Inflammatory macrophage treated with lipopolysaccharide for 4 hours (primary cell): ENCODE data around the gene NBAS.

Experiments
- DNase-seq: peaks from one replicate; pipeline ENCODE4 v3.0.0-alpha.2; 2020

Gene NBAS

DNA sequence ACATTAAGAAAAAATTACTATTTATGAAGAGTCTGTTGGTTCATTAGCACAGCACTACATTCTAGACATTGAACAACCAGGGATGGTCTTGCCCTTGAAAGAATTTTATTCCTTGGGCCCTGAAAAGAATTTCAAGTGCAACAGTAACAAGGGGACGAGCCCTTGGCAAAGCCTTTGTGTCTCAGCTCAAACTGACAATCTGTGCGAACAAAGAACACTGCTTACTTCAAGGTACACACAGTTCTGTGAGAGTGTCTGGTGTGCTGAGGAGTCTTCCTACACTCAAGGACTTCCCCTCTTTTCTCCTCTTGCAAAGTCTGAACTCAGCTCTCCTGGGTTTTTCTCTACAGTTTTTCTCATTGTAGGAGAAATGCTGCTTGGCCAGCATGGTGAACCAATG is 373.4 kb downstream of the NBAS start:
- DNase-seq, result no peak

DNA sequence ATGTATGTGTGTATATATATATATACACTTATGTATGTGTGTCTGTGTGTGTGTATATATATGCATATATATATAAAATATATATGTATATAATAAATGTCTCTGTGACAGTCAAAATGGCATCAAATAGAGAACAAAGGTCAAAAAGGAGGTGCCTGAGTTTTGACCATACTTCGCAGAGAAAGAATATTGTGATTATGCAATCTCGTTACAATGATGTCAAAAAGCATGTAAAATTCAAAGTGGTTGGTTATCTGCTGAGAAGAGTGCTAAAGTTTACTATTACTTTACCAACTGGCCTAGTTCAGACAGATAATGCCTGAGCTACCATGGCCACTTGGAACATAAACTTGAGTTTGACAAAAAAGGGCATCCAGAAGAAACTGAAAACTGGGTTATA is 375.0 kb downstream of the NBAS start:
- no peak for DNase-seq

DNA sequence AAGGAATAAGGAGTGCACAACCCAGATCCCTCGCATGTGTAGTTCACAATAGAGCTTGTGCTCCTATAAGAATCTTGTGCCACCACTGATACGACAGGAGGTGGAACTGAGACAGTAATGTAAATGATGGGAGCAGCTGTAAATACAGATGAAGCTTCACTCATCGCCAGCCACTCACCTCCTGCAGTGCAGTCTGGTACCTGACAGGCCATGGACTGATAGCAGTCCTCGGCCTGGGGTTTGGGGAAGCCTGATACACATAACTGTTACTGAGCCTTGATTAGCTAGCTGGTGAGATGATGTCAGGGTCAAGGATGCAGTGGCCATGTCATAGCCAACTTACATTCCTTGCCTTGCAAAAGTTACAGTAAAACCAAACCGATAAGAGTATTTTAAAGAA is 376.6 kb downstream of the NBAS start:
- no peak for DNase-seq

DNA sequence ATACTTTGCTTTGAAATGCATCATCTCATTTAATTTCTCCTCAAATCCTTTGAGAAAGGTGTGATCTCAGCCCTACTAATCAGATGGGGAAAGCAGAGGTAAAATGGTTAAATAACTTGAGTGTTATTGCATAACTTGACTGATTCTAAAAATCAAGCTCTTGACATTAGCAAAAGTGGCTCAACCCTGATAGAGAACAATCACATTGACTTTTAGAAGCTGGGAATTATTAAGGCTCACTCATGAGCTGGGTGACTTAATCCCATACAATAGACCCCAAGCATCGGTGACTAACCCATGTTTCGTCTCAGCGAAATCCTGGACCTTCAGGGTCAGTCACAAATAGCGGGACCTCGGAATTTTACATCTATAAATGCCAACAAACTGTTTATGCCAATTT is 378.9 kb downstream of the NBAS start:
- DNase-seq, result no peak

DNA sequence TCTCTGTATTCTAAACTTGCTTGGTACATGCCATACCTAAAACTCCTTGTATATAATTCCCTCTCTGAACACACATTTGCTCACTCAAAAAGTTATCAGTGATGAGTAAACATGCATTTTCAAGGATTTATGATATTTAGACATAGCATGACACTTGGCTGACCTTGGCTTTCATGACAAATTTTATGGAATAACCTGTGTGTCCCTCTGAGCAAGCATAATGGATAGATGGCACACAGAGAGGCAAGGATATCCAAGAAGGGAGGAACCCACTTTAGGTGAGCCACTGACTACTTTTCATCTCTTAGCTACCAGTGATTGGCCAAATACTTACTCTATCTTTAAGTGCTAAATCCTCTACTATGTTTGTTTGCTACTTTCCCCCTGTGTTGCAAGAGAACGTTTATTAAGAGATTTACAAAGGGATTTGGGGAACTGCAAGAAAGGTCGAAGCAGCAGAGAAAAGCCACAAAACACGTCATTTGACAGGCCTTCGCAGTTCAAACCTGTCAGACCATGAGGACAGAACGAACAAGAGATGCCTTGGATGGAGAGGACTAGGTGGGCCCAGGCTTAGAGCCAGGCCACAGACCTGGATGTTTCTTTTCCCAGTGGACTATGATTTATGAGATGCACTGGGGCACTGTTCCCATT is 379.9 kb downstream of the NBAS start:
- no peak for DNase-seq

DNA sequence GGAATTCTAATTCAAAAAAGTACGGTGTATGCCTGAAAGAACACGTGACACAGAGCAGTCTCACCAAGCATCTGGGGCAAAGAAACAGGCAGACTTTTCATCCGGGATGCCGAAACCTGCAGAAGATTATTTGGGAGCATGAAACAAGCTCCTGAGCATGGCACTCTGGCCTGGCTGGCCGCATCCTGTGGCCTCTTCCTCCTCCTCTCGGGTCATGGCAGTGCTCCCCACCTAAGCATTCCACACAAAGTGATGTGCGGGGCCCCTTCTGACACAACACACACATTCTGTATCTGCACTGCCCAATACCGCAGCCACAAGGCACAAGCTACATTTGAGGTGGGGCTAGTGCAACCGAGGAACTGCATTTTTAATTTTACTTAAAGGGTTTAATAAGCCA is 380.8 kb downstream of the NBAS start:
- DNase-seq, result no peak

DNA sequence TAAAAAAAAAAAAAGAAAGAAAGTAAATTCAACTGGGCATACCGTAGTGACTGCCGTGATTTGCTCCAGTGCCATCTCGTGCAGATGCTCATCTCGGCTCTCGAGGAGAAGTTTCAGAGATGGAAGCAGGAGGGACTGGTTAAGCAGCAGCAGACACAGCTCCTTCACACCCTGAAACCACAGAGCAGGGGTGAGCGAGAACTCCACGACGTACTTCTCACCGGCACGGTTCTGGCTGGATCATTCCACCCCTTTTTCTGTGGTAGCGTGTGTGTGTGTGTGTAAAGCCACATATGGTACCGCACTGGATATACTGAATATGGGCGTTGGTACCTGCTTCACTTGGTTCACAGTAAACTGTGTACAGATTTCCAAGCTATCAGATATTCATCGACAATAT is 382.2 kb downstream of the NBAS start:
- DNase-seq, result no peak

DNA sequence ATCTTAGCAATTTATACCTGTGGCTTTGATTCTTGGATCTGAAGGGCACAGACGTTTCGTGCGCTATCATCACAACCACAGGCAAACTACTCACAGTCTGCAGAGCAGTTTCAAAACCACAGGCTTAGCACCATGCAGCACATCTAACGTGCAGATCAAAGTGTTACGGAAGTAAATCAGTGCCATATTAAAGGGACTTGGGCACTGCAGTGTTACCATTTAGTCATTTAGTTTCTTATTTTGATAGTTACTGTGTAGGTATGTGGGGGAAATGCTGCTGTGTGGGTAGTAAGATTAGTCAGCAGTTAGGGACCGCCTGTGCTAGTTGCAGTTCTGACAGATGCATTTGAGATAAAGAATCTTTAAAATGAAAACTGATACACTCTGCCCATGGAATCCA is 384.0 kb downstream of the NBAS start:
- DNase-seq, result no peak

DNA sequence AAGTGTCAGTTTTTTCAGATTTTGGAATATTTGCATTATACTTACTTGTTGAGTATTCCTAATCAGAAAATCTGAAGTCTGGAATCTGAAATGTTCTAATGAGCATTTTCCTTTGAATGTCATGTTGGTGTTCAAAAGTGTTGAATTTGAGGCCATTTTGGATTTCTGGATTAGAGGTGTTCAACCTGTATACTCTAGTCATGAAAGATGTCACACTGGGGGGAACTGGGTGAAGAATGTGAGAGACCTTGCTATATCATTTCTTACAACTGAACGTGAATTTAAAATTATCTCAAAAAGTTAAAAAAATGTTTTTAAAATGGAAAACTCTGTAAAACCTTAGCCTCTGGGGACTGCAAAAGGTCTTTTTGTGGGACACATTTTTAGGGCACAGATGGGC is 384.5 kb downstream of the NBAS start:
- no peak for DNase-seq

DNA sequence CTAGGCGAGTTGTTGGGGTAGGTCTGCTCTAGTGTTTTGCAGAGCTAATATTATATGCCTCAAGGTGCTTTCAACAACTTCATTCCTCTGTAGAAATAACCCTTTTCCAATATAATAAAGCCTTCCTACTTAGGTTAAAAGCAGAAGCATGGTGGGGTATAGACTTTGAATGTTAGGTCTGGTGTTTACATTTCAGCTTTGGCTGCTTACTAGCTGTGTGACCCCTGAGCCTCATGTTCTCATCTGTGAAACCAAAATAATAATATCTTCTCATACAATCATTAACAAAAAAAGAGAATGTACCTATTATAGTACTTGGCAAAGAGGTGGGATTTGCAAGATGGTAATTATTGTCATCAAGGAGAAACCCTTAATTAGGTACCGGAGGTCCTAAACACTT is 386.6 kb downstream of the NBAS start:
- no peak for DNase-seq

DNA sequence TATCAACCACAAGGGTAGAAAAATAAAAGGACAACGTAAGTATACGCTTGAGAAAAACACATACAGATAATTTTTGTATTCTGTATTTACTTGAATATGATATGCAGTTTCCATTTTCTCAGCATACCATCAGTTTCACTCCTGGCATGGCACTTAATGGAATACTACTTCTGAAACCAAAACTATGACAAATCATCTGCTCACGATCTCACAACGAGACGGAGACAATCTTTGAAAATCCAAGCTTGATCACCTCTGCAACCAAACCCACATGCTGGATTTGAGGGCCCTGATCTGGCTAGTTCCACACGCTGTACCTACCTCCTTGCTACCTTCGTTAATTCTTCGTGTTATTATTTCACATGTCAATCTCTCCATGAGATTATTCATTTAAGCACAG is 387.6 kb downstream of the NBAS start:
- DNase-seq, result no peak

DNA sequence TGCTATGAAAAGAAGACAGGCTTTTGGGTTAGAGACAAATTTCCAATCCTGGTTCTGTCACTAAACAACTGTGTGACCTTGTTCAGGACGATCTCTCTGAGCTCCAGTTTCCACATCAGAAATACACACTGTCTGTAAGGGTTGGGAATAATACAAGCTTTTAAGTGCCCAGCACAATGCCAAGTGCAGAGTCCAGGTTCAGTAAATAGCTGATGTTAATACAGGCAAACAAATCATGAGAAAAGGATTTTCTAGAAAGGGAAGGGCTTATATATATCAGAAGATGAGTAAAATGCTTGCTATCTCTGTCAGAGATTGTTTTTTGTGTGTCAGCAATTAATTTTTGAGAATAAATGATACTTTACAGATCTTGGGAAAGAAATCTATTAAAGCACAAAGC is 388.3 kb downstream of the NBAS start:
- no peak for DNase-seq

DNA sequence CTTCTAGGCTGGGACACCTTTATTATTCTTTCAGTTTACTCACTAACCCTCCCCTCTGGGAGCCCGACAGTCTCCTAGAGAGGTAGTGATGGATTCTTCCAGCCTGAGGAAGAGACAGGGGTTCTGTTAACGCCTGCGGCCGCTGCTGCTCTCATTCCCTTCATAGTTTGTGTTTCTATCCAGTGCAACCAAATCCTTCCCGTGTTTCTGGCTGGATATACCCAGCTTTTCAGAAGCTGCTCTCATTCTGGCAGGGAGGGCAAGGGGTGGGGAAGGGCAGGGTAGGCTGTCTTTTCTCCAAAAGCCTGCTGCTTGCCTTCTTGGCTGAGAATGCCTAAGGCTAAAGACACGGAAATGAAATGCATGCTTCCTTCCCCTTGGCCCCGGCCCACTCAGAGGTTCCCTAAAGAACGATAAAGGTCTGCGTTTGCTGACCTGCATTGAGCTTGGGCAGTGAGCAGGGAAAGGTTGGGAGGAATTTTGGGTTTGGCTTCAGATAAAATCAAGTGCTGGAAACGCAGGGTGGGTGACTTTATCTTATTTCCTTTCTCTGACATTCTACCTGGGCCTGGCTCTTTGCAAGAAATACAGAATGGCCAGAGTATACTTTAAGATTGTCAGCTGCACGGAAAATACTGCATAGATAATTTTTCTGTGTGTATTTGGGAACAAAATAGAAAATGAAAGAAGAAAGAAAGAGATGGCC is 390.9 kb downstream of the NBAS start:
- DNase-seq, result no peak

DNA sequence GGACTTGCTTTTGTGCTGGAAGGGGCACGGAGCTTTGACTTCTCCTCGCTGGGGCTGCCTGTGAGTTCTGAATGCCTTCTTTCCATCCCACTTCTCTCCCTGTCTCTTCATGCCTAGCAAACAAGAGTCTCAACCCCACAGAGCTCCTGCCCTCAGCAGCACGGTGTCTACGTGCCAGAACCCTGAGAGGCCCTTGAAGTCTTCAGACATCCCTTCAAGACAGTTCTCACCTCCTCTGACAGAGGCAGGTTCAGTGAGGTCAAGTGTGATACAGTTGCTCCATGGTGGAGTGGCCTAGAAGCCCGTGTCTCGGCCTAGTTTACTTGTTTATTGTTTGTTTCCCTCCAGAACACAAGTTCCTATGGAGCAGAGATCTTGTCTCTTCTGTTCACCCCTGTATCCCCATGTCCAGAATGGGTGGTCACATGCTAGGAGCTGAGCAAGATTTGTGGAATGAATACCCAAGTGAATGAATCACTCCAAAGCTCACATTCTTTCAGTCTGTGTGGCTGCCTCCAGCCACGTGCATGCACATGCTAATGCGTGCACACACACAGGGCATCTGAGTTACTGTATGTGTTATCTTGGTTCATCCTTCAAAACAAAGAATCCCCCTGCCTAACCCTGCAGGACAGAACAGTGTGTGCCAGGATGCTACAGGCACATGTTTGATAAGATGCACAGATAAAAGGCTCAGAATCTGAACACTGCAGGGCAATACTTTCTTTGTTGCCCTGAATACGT is 391.6 kb downstream of the NBAS start:
- DNase-seq, result no peak

DNA sequence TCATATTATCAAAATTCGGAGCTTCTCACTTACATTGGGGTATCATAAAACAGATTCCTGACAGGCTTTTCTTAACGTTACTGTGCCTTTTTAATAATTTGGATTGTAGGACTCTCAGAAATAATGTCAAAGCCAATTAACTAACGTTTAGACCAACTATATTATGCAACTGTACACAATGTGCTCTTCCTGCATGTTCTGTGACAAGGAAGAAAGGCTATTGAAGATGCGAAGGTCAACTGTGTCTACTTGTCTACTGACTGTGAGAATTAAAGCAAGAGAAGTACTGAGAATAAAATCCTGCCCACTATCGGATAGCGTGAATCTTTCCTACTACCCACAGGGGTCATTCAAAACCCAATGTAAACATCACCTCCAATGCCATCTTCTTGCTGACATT is 393.0 kb downstream of the NBAS start:
- DNase-seq, result no peak

DNA sequence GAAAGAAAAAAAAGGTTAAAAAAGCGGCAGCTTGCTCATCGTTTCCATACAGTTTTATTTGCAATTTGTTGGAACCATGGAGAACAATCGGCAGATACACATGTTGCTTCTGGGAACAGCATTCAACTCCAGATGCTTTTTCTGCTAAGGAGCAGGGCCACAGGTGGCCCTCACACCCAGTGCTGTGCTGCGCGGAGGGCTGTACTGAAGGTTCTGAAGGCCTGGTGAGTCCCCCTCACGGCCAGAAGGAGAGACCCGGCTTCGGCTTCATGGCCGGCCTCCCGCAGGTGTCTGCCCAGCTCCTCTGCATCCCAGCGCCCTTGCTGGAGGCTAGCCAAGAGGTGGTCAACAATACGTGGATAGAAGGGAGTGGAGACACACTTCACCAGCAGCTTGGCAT is 394.3 kb downstream of the NBAS start:
- DNase-seq, result no peak

DNA sequence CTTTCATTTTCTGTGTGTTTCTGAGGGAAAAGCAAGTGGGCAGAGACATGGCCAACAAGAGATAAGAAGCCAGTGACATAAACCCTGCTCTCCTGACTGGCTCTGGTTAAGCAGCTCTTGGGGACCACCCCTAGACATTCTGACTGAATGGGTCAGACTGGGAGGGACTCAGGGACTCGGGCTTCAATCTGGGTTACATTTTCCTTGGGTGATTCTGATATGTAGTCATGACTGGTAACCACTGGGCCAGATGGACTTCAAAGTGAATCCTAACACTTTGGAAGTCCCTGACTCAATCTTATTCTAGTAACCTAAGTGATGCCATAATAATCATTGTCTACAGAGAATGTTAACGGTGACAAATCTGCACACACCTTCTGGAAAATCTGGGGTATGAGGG is 397.8 kb downstream of the NBAS start:
- no peak for DNase-seq

DNA sequence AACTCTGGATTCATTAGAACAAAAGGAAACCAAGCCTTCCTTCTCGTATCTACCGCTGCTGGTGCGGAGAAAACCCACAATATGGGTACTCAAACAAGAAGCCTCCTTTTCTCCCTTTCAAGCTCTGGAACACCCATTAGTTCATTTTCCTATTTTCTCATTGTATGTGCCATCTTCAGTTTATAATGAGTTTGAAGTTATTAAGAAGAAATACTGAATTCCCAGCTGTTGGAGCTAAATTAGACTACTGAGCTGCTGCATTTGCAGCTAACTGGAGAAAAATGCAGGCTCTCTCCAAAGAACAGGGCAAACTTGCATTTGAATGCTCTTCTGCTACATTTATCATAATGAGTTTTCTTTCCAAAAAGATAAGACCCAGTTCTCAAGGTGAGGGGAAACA is 398.5 kb downstream of the NBAS start:
- no peak for DNase-seq

DNA sequence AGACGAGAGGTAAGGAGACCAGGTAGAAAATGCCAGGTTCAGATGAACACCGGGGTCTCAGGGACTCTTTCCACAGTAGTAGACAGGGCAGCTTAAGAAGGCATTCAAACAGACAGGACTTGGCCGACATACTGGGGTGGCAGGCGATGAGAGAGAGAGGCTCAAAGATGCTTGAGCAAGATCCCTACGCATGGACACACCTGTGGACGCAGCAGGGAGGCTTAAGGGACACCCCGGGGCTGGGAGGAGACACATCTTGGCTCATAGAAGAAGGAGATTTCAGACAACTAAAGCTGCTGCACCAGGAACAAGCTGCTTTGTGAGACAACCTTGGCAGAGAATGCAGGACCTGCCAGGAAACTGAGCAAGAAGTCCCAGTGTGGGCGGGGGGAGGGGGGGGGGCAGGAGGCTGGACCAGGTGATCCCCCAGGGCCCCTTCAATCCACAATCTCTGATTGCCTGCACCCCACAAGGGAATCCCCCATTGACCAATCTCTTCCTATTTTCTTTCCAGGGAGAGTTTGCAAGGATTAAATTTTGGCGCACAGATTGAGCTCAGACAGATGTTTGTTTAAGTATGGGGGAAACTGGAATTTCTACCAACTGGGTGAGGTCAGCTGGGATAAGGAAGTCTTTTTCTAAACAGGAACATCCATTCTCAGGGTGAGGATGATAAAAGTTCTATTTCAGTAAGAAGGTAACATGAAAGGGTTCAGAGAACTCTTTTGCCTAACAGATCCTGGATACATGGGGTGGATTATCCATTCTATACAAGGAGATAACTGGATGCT is 400.7 kb downstream of the NBAS start:
- no peak for DNase-seq

DNA sequence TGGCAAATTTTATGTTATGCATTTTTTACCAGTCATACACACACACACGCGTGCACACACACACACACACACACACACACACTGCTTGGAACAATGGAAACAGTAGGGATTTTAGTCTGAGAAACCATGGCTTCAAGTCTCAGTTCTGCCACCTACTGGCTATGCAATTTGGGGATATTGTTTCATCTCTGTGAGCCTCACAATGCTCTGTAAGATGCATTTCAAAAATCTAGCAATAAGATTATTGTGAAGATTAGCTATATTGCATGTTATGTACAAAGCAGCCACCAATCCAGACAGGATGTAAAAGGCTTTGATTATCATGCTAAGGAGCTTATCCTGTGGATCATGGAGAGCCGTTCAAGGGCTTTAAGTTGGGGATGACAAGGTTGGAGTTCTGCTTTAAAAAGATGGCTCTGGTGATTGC is 401.4 kb downstream of the NBAS start:
- peak; percentile 16 for DNase-seq

DNA sequence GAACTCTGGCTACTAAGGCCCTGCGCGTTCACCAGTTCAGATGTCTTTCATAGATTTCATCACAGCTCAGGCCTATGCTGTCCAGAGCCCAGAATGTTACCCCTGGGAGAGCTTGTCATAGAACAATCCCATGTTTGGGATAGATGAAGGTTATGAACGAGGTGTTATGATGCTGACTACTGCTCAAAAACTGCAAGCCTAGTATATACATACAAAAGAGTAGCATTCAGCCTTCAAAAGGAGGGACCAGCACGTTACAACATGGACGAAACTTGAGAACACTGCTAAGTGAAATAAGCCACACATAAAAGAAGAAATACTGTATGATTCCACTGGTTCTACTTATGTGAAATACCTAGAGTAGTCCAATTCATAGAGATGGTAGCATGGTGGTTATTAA is 401.9 kb downstream of the NBAS start:
- no peak for DNase-seq

DNA sequence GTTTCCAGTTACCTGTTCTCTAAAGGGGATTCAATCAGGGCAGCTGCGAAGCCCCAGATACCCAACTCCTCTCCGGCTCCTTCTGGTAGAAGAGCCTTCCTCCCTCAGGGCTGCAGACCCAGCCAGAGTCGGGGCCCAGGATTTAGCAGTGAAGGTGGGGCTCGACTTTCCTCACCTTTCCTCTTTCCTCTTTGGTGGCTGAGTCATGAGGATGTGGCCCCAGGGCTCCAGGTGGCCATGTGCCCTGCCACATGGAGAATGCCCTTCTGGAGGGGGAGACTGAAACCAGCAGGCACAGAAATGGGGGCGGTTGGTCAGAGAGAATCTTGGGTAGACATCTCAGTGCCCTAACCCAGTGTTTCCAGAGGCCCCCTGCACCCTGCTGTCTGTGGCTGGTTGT is 402.6 kb downstream of the NBAS start:
- DNase-seq, result no peak

DNA sequence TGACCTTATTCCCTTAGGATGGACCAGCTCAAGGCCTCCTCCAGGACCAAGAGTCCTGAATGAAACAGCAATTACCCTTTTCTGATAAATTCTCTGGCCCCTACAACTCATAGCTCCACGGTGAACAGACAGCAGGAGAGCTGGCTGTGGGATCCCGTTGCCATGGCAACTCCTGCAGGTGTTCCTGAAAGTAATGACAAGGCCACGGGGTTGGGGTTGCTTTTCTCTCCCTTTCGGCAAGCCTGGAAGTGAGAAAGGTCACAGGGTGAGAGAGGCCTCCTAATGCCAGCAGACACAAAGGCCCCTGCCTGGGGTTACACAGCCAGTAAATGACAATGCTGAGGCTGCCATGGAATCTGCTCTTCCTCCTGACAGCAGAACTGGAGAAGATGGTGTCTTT is 403.0 kb downstream of the NBAS start:
- no peak for DNase-seq
